ENCODE measurements around the gene EEF1AKMT2.

The EEF1AKMT2 gene

DNA sequence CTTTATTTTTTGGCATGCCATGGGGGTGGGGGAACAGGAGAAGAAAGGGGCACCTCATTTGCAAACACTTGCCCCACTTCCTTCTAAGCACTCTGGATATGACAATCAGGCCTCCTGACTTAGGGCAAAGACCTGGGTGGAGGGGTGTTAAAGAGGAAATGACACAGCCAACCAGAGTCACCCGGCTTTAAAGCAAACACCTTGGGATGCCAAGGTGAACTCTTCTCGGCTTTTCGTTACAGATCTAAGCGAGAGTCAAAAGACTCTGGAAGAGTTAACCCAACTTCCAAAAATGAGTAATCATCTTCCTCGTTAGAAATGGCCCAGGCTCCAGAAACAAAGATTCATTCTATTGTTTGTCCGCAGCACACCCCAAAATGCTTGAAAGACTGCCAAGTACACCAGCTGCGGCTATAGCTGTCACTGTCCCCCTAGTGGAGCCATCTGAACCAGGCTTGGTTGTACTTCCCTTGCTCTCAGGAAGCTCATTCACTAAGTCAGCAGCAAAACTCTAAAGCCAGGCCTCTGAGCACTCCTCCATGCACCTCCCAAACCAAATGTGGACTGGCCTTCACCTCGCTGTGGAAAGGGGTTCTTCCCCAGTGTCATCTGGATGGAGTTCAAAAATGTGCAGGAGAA, 72.4 kb downstream of the EEF1AKMT2 start:
- DNase-seq (ENCODE audit: low spot score): peak; percentile 86

- peak; percentile 64 for DNase-seq (ENCODE audit: low spot score)
Observed at GRCh38 chr10:124717911-124718741, 73.6 kb downstream of the EEF1AKMT2 start.

GRCh38 chr10:124717041-124717757, 74.5 kb downstream of the EEF1AKMT2 start:
- DNase-seq (ENCODE audit: low spot score): no peak

DNA sequence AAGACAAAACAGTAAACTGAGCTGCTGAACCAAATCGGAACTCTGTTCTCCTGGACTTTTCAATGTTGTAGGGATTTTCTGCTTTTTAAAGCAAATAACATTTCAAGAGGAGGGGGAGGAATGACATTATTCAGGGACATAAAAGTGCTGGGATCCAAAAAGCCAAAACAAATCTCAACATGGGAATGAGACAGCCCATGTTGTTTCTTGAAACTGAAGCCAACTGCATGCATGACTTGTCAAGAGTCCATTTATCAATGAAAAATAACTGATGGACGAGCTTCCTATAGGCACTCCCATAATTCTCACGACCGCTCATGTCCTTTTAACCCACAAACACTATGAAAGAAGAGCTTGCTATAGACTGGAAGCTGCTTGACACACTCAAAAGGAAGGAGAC, 75.3 kb downstream of the EEF1AKMT2 start:
- no peak for DNase-seq (ENCODE audit: low spot score)

- DNase-seq (ENCODE audit: low spot score): no peak
Observed at GRCh38 chr10:124715439-124715838, 76.2 kb downstream of the EEF1AKMT2 start.

GRCh38 chr10:124713679-124714255, 77.9 kb downstream of the EEF1AKMT2 start:
- no peak for DNase-seq (ENCODE audit: low spot score)

GRCh38 chr10:124712704-124713407, 78.8 kb downstream of the EEF1AKMT2 start:
- DNase-seq (ENCODE audit: low spot score): no peak

DNA sequence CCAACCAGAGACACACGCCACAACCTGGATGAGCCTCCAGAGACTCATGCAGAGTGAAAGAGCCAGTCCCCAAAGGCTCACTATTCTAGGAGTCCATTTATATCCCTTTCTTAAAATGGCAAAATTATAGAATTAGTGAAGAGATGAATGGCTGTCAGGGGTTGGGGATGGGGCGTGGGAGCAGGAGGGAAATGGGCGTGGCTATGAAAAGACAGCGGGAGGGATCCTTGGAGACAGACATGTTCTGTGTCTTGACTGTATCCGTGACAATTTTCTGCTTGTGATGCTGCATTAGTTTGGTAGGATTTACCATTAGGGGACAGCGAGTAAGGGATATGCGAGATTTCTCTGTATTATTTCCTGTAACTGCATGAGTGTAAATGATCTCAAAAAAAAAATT, 80.5 kb downstream of the EEF1AKMT2 start:
- no peak for DNase-seq (ENCODE audit: low spot score)

DNA sequence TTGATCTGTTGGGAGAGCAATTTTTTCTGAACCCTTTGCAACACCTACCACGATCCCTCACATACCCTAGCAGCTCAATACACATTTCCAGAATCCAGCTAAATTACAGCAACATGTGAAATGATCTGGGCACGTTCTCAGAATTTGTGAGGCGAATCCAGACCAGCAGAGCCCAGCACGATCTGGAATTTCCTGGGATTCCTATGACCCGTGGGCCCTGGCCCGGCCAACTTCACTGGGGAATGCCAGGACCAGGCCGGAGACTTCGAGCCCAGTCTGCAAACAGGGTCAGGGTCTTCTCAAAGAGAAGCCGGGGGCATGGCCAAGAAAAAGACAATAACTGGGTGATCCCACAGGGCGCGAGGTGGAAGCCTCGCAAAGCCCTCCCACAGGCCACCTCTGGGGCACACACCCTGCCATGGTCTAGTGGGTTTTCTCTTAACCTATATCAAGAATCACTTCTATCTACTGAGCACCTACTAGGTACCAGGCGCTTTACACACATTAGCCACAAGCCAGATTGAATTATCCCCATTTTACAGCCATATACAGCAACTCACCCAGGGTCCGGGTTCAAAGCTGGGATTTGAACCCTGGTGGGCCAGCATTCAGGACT, 81.3 kb downstream of the EEF1AKMT2 start:
- no peak for DNase-seq (ENCODE audit: low spot score)

DNA sequence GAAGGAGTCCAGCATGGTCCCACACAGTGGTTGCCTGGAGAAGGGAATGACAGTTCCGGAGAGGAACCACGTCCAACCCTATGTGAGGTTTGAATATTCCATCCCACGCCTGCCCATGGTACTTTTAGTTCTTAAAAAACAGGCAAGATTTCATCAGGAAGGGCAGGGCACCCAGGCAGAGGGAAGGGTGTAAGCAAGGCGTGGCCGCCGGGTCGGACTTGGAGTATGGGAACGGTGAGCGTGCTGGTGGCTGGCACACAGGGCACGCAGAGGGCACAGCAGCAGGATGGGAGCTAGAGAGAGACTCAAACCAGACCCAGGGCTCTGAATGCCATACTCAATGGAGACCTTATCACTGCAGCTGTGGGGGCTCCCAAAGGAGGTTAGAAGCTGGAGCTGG, 81.8 kb downstream of the EEF1AKMT2 start:
- no peak for DNase-seq (ENCODE audit: low spot score)

DNA sequence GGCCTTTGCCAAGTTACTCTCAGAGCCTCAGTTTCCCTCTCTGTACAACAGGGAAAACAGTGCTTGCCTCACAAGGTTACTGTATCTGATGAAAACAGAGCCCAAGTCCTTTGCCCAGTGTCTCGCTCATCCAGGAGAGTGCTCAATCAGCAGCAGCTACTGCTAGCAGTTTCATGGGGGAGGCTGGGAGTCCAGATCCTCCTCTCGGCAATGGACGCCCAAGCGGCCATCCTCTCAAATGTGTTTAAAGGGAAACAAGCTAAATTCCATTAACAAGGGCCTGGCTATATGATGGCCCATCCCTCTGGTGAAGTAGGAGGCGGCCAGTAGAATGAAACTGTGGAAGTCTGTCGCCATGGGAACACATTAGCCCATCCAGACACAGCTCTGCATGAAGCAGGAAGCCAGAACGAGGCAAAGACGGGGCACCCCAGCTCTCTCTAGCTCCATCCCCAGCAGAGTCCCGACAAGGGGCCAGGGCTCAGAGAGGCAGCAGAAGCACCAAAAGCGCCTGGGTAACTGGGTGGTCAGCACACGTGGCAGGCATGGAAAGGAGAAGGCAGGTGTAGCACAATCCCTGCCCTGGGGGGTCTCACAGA, 82.7 kb downstream of the EEF1AKMT2 start:
- no peak for DNase-seq (ENCODE audit: low spot score)

GRCh38 chr10:124708246-124708779, 83.4 kb downstream of the EEF1AKMT2 start:
- DNase-seq (ENCODE audit: low spot score): no peak
